ENCODE measurements around the gene CD300A.
"Not testable (repeated sequence)": the region's sequence is repeated elsewhere in the genome, so short reads cannot be mapped to it uniquely, and the experiment has no call there.

Gene CD300A

GRCh38 chr17:74516561-74517328, 50.3 kb downstream of the CD300A start:
- no peak for TF ChIP-seq CTCF (IDR thresholded peaks at IDR 0.05; ENCODE audit: low read depth, low read length, missing control alignments)
- DNase-seq (ENCODE audit: extremely low read depth, low read depth) = no peak
- H3K4me3 ChIP-seq (replicated peaks; ENCODE audit: low read depth, low read length) = no peak overlapping the region

DNA sequence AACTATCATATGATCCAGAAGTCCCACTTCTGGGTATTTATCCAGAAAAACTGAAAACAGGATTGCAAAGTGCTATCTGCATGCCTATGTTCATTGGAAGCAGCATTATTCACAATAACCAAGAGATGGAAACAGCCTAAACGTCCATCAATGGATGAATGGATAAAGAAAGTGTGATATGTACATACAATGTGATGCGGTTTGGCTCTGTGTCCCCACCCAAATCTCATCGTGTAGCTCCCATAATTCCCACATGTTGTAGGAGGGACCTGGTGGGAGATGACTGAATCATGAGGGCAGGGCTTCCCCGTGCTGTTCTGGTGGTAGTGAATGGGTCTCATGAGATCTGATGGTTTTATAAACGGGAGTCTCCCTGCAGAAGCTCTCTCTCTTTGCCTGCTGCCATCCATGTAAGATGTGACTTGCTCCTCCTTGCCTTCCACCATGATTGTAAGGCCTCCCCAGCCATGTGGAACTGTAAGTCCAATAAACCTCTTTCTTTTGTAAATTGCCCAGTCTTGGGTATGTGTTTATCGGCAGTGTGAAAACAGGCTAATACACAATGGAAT, 52.1 kb downstream of the CD300A start:
- DNase-seq (ENCODE audit: extremely low read depth, low read depth); H3K4me3 ChIP-seq (replicated peaks; ENCODE audit: low read depth, low read length): not testable (repeated sequence)

- TF ChIP-seq CTCF (IDR thresholded peaks at IDR 0.05; ENCODE audit: low read depth, low read length, missing control alignments) = no peak
- DNase-seq (ENCODE audit: extremely low read depth, low read depth) = no peak
- no peak overlapping the region for H3K4me3 ChIP-seq (replicated peaks; ENCODE audit: low read depth, low read length)
These were observed 53.6 kb downstream of the CD300A start for GRCh38 chr17:74520016-74520434.

DNA sequence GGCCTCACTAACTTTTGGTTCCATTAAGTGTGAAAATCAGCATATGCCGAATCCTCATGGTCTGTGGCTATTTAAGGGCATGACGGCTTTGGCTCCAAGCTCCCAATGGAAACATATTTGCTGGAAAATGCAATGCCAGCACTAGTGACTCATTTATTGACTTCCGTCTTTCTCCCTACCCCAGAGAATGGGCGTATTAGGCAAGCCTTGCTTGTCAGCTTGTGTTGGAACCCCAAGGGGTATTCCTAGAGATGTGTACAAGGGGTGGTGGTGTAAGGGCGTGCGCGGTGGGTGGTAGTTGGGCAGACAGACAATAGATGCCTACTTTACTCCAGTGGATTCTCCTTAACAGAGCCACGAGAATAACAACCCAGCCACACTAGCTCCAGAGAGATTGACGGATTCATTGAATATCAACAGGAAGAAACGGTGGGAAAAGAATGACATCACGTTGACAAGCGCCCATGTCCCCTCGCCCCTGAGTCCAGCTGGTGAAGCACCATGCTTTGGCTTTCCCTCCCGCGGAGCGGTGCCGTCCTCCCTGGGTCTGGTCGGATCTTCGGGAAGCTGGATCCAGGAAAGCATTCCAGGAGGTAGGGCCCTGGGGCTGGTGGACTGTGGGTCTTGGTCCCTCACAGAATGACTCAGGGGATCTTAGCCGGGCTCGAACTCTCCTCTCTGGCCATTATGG, 54.5 kb downstream of the CD300A start:
- TF ChIP-seq CTCF (IDR thresholded peaks at IDR 0.05; ENCODE audit: low read depth, low read length, missing control alignments) = no peak
- H3K4me3 ChIP-seq (replicated peaks; ENCODE audit: low read depth, low read length) = no peak overlapping the region
- no peak for DNase-seq (ENCODE audit: extremely low read depth, low read depth)

GRCh38 chr17:74521701-74522201, 55.3 kb downstream of the CD300A start:
- DNase-seq (ENCODE audit: extremely low read depth, low read depth) = no peak
- no peak overlapping the region for H3K4me3 ChIP-seq (replicated peaks; ENCODE audit: low read depth, low read length)
- no peak for TF ChIP-seq CTCF (IDR thresholded peaks at IDR 0.05; ENCODE audit: low read depth, low read length, missing control alignments)

GRCh38 chr17:74522381-74523105, 56.1 kb downstream of the CD300A start:
- no peak for TF ChIP-seq CTCF (IDR thresholded peaks at IDR 0.05; ENCODE audit: low read depth, low read length, missing control alignments)
- no peak overlapping the region for H3K4me3 ChIP-seq (replicated peaks; ENCODE audit: low read depth, low read length)
- no peak for DNase-seq (ENCODE audit: extremely low read depth, low read depth)
